Endodermal cell (in vitro differentiated cells): ENCODE measurements around the gene CABP4. TPM values are rescaled to one million over a fixed set of nuclear protein-coding genes. Genes with fewer than 3 reads are reported as not detected.
A peak's percentile ranks its signal among the peaks of the same experiment; 100 is the strongest.

Source experiments
- DNase-seq: peaks from one replicate; pipeline ENCODE4 v3.0.0-alpha.2; 2017
- H3K27ac ChIP-seq: 2 replicates; pipeline ENCODE4 v1.5.1; 2013; ENCODE audit warnings: mild to moderate bottlenecking, low read depth, low read length, moderate library complexity
- H3K27me3 ChIP-seq: 2 replicates; pipeline ENCODE4 v1.6.1; 2013; ENCODE audit warnings: mild to moderate bottlenecking, low read length, moderate library complexity; ENCODE audit not compliant: insufficient read depth, control insufficient read depth, poor library complexity, severe bottlenecking
- H3K36me3 ChIP-seq: 2 replicates; pipeline ENCODE4 v1.7.0; 2013; ENCODE audit warnings: mild to moderate bottlenecking, low read length, moderate library complexity; ENCODE audit not compliant: control insufficient read depth, insufficient read depth
- H3K4me1 ChIP-seq: one replicate; pipeline ENCODE4 v1.7.0; 2013; ENCODE audit warnings: low read length; ENCODE audit not compliant: control insufficient read depth, insufficient read depth
- H3K4me3 ChIP-seq: 2 replicates; pipeline ENCODE4 v1.5.1; 2013; ENCODE audit warnings: mild to moderate bottlenecking, low read length, moderate library complexity
- H3K9ac ChIP-seq: 2 replicates; pipeline ENCODE4 v1.6.1; 2013; ENCODE audit warnings: mild to moderate bottlenecking, low read length, moderate library complexity; ENCODE audit not compliant: poor library complexity, severe bottlenecking; ENCODE audit errors: extremely low read depth
- H3K9me3 ChIP-seq: 2 replicates; pipeline ENCODE4 v1.6.1; 2013; ENCODE audit warnings: mild to moderate bottlenecking, low read length, moderate library complexity; ENCODE audit not compliant: control insufficient read depth
- H3K27ac Mint-ChIP-seq: 2 replicates; pipeline ENCODE4 v1.8.0; 2020; ENCODE audit warnings: mixed read lengths
- H3K27me3 Mint-ChIP-seq: 2 replicates; pipeline ENCODE4 v1.8.0; 2021; ENCODE audit warnings: mild to moderate bottlenecking, mixed read lengths; ENCODE audit not compliant: insufficient read depth
- H3K36me3 Mint-ChIP-seq: 2 replicates; pipeline ENCODE4 v1.8.0; 2020; ENCODE audit warnings: low read depth, mixed read lengths
- H3K4me1 Mint-ChIP-seq: 2 replicates; pipeline ENCODE4 v1.8.0; 2020; ENCODE audit warnings: mixed read lengths
- H3K4me3 Mint-ChIP-seq: 2 replicates; pipeline ENCODE4 v1.8.0; 2020; ENCODE audit warnings: mild to moderate bottlenecking, moderate library complexity, mixed read lengths
- H3K9me3 Mint-ChIP-seq: 2 replicates; pipeline ENCODE4 v1.8.0; 2020; ENCODE audit warnings: mild to moderate bottlenecking, mixed read lengths
- CTCF ChIP-seq: fragments of 200-600 bp; sonication (generic); conservative IDR thresholded peaks from 2 replicates; pipeline ENCODE4 v1.5.0; 2021; ENCODE audit warnings: antibody characterized with exemption, mild to moderate bottlenecking
- WGBS, 2 experiments: methylation state at CpG; one replicate each; pipeline versions ENCODE4 v1.1.5 to v1.1.7; 2013; ENCODE audit warnings: missing lambda C conversion rate in 2 of 2, mixed read lengths in 1 of 2; ENCODE audit not compliant: insufficient coverage in 1 of 2, insufficient read length in 1 of 2; 5-methylcytosine and 5-hydroxymethylcytosine counted together
- total RNA-seq, 2 donors: library from RNA; stranded (reverse); fragmentation: NEBNext Ultra II Directional in 1 of 2; extraction: Animal tissue kit (Norgen Biotek cat#: 25700) in 1 of 2; gene quantifications; 2 replicates in 1 of 2; 3 replicates in 1 of 2; pipeline ENCODE4 v1.2.1, GENCODE V29; 2021

CABP4 gene
- total RNA-seq, 2 donors from 2014 or later: not detected

DNA sequence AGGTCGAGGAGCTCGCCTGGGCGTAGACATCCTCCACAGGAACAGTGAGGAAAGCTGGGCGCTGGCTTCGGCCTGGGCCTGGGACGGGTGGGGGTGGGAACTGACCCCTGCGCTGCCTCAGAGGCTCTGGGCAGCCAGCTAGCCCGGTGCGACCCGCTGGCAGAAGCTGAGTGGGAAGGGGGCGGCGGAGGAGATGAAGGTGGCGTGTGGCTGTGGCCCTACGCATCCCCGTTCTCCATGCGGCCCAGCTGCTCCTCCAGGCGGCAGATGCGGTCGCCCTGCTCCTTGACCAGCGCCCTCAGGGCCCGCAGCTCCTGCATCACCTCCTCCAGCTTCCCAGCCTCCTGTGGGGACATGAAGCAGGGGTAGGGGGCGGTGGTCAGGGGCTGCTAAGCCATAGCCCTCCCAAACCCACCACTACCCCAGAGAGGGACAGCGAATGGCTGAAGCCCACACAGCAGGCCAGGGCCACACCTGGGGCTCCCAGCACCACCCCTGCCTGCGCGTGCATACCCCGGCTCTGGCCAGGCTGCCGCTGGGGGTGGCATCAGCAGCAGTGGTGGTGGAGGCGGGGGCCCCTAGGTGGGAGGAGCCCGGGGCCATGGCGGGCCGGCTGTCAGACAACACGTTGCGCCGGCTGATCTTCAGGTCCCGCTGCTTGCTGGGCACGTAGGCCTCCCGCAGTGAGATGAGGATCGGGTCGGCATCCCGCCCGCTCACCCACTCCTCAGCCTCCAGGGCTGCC lies 16.8 kb upstream of the CABP4 start:
- Histone ChIP-seq H3K27me3 (no peaks in the 10 kb centered on the region), H3K27ac (no peak overlapping the region), H3K4me3 (no peak overlapping the region), H3K36me3 (peaks cover 36% of the 10 kb centered on the region), H3K9ac (no peak overlapping the region), H3K9me3 (no peaks in the 10 kb centered on the region), H3K4me1 (no peaks in the 10 kb centered on the region)
- WGBS, 2 experiments: 94 to 95% methylated on average over 18 to 41 of the region's 41 CpGs
- no peak for TF ChIP-seq CTCF
- Mint-ChIP-seq H3K27ac (no peak overlapping the region), H3K36me3 (peaks cover 31% of the 10 kb centered on the region), H3K27me3 (no peaks in the 10 kb centered on the region), H3K4me1 (peaks cover 3% of the 10 kb centered on the region), H3K4me3 (no peak overlapping the region), H3K9me3 (no peaks in the 10 kb centered on the region)
- no peak for DNase-seq

DNA sequence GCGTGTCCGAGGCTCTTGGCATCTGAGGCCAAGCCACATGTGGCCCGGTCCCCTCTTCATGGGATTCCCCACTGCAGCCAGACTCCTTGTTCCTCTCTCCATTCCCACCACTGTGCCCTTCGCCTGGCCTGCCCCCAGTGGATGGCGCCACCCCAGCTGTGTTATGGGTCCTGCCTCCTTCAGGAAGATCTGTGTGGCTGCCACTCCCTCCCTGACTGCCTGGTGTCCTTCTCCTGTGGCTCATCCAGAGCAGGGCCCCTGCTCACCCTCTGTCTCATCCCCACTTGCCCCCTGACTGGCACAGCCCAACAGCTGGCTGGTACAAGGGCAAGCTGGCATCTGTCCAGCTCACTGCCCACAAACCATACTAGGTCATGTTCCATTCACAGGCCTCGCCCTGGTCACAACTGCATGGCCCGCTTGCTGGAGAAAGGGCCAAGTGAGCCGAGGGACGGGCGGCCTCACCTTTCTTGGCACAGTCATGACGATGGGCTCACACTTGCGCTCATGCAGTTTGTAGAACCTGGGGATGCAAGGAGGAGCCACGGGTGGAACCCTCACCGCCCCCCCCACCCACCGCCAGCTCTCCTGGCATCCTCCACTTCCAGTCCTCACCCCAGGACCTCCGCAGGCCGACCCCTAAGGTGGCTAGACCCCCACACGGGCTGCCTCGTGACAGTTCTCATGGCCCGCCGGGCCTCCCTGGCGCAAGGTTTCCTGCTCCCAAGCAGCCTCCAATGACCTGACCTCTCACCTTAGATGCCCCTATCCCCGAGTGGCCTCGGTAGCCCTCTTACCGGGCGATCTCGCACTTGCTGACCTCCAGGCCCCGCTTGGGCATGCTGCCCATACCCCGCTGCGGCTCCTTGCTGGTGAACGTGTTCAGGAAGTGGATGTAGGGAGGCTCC lies 15.6 kb upstream of the CABP4 start:
- Histone ChIP-seq H3K4me3 (no peak overlapping the region), H3K4me1 (no peaks in the 10 kb centered on the region), H3K27me3 (no peaks in the 10 kb centered on the region), H3K27ac (no peak overlapping the region), H3K36me3 (peaks cover 32% of the 10 kb centered on the region), H3K9ac (no peak overlapping the region), H3K9me3 (no peaks in the 10 kb centered on the region)
- Mint-ChIP-seq H3K27me3 (no peaks in the 10 kb centered on the region), H3K4me3 (no peak overlapping the region), H3K36me3 (peaks cover 29% of the 10 kb centered on the region), H3K9me3 (no peaks in the 10 kb centered on the region), H3K4me1 (peaks cover 3% of the 10 kb centered on the region), H3K27ac (peak overlapping the region; percentile 52)
- WGBS, 2 experiments: 94 to 96% methylated on average over 24 to 31 of the region's 31 CpGs
- TF ChIP-seq CTCF: peak; percentile 61
- DNase-seq: peak; percentile 81

DNA sequence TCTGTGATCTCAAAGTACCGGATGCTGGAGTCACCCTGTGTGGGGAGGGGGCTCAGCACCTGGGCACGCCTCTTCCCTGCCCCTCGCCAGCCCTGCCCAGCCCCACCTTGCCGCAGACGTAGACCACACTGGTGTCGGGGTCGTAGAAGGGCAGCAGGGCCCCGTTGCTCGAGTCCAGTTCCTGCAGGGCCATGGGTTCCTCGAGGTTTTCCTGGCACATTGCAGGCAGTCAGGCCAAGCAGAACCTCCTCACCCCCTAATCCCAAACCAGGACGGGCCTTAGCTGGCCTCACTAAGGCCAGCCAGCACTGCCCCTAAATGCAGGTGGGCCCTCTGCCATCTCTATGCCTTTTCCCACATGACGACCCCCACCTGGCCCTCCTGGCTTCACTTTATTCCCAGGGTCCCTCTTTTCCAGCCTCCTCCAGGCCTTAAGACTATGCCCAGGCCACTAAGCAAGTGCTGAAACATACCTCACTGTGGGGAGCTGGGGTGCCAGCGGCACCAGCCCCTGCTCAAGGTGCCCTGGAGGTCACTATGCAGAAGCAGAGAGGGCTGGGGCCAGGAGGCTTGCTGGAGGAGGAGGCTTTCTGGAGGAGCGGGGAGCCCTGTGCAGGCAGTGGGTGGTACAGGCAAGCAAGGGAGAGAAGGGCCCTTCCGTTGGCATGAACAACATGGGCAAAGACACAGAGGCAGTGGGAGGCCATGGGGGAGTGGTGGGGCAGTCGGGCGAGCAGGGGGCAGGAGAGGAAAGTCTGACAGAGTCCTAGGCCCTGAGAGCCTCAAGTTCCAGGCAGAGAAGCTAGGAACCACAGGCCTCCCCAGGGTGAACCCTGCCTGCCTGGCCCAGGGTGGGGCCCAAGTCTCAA lies 14.7 kb upstream of the CABP4 start:
- Histone ChIP-seq H3K27me3 (no peaks in the 10 kb centered on the region), H3K4me3 (no peak overlapping the region), H3K4me1 (no peaks in the 10 kb centered on the region), H3K9me3 (no peaks in the 10 kb centered on the region), H3K9ac (no peak overlapping the region), H3K36me3 (peaks cover 32% of the 10 kb centered on the region), H3K27ac (no peak overlapping the region)
- 94 to 95% methylated on average over 5 to 17 of the region's 17 CpGs for WGBS, 2 experiments
- Mint-ChIP-seq H3K4me1 (peaks cover 3% of the 10 kb centered on the region), H3K4me3 (no peak overlapping the region), H3K9me3 (no peaks in the 10 kb centered on the region), H3K27ac (no peak overlapping the region), H3K27me3 (no peaks in the 10 kb centered on the region), H3K36me3 (peaks cover 26% of the 10 kb centered on the region)
- no peak for TF ChIP-seq CTCF
- DNase-seq: no peak
